GM18511 (cell line): ENCODE results near the gene ANGEL2.
"Not testable (repeated sequence)": the region's sequence is repeated elsewhere in the genome, so short reads cannot be mapped to it uniquely, and the experiment has no call there.

Experiments
- ATAC-seq: cut with Tn5 transposase; IDR thresholded peaks from one replicate; pipeline ENCODE4 v1.9.1; 2021; ENCODE audit warnings: mild to moderate bottlenecking, moderate library complexity; ENCODE audit not compliant: unreplicated experiment

Gene ANGEL2, protein sequence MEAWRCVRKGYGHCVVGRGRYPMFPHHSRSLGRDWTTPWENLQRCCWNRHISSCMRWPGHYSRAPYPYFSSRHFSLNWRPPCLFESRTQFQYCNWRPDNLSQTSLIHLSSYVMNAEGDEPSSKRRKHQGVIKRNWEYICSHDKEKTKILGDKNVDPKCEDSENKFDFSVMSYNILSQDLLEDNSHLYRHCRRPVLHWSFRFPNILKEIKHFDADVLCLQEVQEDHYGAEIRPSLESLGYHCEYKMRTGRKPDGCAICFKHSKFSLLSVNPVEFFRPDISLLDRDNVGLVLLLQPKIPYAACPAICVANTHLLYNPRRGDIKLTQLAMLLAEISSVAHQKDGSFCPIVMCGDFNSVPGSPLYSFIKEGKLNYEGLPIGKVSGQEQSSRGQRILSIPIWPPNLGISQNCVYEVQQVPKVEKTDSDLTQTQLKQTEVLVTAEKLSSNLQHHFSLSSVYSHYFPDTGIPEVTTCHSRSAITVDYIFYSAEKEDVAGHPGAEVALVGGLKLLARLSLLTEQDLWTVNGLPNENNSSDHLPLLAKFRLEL

DNA sequence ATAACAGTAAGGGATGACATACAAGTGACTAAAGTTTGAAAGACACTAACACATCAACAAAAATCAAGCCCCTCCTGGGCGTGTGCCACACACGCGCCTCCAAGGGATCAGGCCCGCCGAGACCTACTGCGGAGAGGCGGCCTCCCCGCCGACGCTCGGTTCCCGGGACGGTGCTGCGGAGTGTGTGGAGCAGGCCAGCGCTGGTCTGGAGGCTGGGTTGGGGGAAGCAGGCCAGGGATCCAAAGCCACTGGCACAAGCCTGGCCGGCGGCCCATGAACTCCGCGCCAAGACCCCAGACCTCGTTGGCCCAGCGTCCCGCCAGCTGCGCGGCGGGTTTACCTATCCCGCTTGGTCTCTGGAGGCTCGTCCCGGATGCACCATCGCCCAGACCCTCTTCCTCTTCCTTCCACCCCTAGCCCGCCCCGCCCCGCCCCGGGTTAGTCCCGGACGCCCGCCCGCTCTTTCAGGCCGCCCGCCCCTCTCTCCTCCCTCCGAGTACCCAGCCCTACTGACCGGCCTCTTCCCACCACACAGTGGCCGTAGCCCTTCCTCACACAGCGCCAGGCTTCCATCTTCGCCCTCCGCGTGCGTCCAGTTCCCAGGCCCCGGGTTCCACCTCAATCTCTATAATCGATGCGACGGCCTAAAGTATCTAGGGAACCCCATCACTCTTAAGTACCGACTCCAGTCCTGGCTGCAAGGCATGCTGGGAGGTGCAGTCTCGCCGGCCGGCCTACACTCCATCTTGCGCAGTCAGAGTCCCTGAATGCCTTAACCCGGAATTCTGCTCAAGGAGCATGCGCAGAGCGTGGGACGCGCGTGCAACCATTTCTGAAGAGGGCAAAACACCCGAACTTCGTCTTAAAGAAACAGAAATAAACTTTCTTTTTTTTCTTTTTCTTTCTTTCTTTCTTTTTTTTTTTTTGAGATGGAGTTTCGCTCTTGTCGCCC, at the start of gene ANGEL2:
ANGEL2 (minus strand) TSS at position 769 of the 952 bp plus-strand sequence; CDS start at position 573, 196 bp downstream.
- ATAC-seq: peak; percentile 93

DNA sequence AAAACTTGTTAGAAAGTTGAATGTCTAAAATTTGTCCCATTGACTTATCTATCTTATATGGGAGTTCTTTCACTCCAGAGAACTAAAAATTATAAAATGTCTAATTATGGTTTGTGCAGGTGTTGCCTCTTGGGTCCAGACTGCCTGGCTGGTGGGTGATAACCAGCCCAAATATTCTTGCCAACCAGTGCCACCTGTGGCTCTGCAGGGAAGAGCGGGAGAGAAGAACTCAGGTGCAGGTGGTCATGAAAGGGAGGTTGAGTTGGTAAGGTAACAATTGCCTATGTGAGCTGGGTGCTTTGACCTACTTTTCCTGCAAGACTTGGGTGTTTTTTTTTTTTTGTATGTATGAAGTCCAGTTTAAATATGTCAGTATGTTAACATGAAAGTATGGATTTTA, 45.6 kb upstream of the ANGEL2 start:
- ATAC-seq: no peak

DNA sequence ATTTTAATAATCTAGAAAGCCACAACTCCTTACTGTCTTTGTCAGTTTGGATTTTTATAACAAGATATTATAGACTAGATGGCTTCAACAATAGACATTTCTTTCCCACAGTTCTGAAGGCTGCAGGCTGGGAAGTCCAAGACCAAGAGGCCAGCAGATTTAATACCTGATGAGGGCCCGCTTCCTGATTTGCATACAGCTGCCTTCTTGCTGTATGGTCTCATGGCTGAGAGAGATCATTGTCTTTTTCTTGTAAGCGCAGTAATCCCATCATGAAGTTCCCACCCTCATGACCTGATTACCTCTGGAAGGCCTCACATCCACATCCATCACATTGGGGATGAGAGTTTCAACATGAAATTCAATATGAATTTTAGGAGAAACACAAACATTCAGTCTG, 45.2 kb upstream of the ANGEL2 start:
- no peak for ATAC-seq

- ATAC-seq: no peak
Measured at GRCh38 chr1:213057264-213058059, 41.8 kb upstream of the ANGEL2 start.

GRCh38 chr1:213055767-213056166, 40.1 kb upstream of the ANGEL2 start:
- no peak for ATAC-seq

DNA sequence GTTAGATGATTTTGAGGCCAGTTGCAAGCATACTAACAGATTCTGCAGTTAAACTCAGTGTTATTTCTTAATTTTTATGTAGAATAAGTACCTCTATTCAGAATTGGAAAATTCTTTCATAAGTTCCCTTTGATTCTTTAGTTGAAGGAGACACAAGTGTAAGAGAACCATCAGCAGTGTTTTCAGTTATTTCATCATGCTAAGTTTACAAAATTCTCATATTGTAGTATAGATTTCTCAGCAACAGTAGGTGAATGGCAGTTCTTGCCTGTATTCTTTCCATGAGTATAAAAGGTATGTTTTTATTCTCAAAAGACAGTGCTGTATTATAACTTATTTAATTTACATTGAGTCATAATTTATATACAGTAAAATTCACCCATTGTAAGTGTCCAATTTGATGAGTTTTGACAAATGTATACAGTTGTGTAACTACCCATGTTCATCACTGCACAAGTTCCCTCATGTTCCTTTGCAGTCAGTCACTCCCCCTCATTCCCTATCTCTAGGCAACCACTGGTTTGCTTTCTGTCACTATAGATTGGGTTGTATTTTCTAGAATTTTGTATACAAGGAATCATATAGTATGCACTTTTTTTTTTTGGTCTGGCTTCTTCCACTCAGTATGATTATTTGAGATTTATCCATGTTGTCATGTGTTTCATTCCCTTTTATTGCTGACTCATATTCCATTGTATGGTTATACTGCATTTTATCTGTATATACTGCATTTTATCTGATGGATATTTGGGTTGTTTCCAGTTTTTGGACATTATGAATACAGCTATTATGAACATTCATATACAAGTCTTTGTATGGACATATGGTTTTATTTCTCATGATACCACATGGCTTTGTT, 39.3 kb upstream of the ANGEL2 start:
- no peak for ATAC-seq

DNA sequence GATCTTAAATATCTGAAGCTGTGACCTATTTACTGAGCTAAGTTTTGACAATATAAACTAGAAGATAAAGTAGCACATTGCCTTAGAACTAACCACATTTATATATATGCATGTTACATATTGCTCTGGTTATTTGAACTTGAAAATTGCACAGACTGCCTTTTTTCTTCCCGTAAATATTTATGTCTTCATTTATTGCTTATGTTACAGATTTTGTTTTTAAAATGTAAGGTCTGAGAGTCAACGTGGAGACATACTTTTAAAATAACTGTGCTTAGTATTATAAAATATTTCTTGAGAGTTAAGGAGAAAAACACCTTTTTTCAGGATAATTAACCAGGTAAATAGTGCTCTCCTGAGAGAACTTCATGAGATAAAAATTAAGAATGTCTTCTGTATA, 38.5 kb upstream of the ANGEL2 start:
- ATAC-seq: no peak

DNA sequence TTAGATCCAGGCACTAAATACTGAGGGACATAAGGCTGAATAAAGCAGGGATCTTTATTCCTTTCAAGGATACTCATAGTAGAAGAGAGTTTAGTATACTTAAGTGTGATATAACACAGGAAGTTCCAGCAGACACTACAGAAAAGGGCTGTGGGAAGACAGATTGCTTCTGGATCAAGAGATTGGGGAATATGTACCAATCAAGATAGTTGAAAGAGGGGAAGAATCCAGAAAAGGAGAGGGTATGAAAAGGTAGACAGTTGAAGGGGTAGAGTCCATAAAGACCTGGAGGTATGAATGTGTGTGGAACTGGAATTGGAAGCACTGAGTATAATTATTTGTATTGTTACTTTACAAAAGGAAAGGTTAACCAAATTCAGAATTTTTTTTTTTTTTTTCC, 37.8 kb upstream of the ANGEL2 start:
- no peak for ATAC-seq

GRCh38 chr1:213051881-213052202, 36.2 kb upstream of the ANGEL2 start:
- no peak for ATAC-seq

- ATAC-seq: peak; percentile 98
Measured at GRCh38 chr1:213051127-213051880, 35.6 kb upstream of the ANGEL2 start, which contains the start of gene RPS6KC1. Gene RPS6KC1, plus strand, starts transcription at chr1:213051241. Its CDS starts 164 bp downstream, at chr1:213051405.

- ATAC-seq: peak; percentile 26
Measured at GRCh38 chr1:213050745-213051126, 35.1 kb upstream of the ANGEL2 start.

GRCh38 chr1:213049232-213049631, 33.6 kb upstream of the ANGEL2 start:
- ATAC-seq: no peak

GRCh38 chr1:213045321-213046226, 29.9 kb upstream of the ANGEL2 start:
- ATAC-seq: not testable (repeated sequence)

DNA sequence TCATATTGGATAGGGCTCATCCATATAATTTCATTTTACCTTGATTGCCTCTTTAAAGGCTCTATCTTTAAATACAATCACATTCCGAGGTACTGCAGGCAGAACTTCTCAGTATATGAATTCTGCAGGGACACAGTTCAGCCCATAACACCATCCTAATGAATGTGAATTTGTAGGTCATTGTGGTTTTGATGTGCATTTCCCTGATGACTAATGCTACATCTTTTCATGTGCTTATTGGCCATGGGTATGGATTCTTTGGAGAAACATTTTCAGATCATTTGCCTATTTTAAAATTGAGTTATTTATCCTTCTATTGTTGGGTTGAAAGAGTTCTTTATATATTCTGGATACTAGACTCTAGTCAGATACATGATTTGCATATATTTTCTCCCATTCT, 25.8 kb upstream of the ANGEL2 start:
- no peak for ATAC-seq

GRCh38 chr1:213035573-213035972, 19.9 kb upstream of the ANGEL2 start:
- ATAC-seq: no peak

DNA sequence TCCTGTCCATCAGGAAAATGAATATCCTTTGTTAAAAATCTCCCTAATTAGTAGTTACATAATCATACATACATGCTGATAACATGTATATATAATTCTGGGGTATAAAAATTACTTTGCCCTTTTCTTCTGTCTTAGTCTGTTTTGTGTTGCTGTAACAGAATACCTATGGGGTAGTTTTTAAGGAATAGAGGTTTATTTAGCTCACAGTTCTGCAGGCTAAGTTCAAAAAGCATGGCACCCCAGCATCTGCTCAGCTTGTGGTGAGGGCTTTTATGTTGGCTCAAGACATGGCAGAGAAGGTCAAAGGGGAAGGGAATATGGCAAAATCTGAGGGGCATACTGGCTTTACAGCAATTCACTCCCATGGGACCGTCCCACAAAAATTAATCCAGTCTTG, 19.0 kb upstream of the ANGEL2 start:
- ATAC-seq: no peak

- ATAC-seq: no peak
Measured at GRCh38 chr1:213032651-213033050, 17.0 kb upstream of the ANGEL2 start.

- ATAC-seq: not testable (repeated sequence)
Measured at GRCh38 chr1:213027024-213027423, 11.4 kb upstream of the ANGEL2 start.
